GM10248 (cell line): Measurements from ENCODE around the gene FKBP14.
A peak's percentile ranks its signal among the peaks of the same experiment; 100 is the strongest.

Source experiments
- CTCF ChIA-PET: fragments of 300-600 bp; sonication (Branson Sonifier 250); formaldehyde crosslinking; extraction: SDS; loops from one replicate; lab custom pipeline; 2021; ENCODE audit warnings: antibody characterized with exemption; lab: Yijun Ruan, JAX
- POLR2A ChIA-PET: fragments of 350-650 bp; sonication (Branson Sonifier 250); formaldehyde crosslinking; extraction: SDS; loops from one replicate; lab custom pipeline; 2020; ENCODE audit warnings: antibody characterized with exemption; lab: Yijun Ruan, JAX
- DNase-seq: peaks from one replicate; pipeline ENCODE4 v3.0.0; 2012; ENCODE audit errors: extremely low spot score
- TF ChIP-seq, protein P1 (sequence below): IDR thresholded peaks from 2 replicates; pipeline ENCODE4 v1.5.1; 2012; ENCODE audit warnings: mild to moderate bottlenecking, low read depth; ENCODE audit errors: extremely low read depth, missing control alignments, control extremely low read depth

FKBP14 gene

DNA sequence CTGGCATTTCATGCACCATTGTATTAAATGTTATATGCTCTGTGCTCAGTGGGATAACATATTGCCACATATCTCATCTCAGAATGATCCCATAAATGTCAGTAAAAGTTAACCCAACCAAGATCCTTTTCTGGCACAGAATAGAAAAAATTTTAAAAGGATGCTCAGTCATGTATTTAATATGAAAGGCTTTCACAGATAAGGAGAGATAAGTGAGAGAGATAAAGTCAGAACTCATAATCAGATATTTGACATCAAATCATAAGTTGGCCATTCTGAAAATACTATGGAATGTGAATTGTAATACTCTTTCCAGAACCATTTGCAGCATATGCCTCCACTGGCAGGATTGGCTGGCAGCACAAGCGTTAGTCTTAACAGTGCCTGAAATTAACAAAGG lies 40.2 kb upstream of the FKBP14 start:
- DNase-seq: no peak
- ChIA-PET POLR2A (no interaction called here), CTCF (interaction anchor here (1.0 to 6.8 kb wide), 2 partner anchors 7 to 188 kb away, joined by 3 to 40 read pairs; no protein-coding TSS in a partner anchor)
- TF ChIP-seq, protein P1, sequence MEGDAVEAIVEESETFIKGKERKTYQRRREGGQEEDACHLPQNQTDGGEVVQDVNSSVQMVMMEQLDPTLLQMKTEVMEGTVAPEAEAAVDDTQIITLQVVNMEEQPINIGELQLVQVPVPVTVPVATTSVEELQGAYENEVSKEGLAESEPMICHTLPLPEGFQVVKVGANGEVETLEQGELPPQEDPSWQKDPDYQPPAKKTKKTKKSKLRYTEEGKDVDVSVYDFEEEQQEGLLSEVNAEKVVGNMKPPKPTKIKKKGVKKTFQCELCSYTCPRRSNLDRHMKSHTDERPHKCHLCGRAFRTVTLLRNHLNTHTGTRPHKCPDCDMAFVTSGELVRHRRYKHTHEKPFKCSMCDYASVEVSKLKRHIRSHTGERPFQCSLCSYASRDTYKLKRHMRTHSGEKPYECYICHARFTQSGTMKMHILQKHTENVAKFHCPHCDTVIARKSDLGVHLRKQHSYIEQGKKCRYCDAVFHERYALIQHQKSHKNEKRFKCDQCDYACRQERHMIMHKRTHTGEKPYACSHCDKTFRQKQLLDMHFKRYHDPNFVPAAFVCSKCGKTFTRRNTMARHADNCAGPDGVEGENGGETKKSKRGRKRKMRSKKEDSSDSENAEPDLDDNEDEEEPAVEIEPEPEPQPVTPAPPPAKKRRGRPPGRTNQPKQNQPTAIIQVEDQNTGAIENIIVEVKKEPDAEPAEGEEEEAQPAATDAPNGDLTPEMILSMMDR: no peak

DNA sequence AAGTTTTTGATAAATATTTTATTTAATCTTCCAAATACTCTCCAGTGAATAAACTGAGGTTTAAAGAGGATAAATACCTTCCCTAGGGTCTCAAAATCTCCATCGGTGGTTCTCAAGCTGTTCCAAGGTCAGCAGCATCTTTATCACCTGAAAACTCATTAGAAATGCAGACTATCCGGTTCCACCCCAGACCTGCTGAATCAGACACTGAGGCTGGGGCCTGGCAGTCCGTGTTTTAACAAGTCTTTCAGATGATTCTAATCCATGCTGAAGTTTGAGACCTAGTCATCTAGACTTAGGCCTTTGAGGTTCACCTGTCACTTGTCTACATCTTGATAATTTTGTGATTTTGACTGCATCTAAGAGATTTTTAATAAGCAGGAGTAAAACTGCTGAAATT lies 39.2 kb upstream of the FKBP14 start:
- POLR2A ChIA-PET: no interaction called here
- CTCF ChIA-PET: interaction anchor here (0.8 to 6.8 kb wide), 2 partner anchors 8 to 11 kb away, joined by 3 to 40 read pairs; no protein-coding TSS in a partner anchor
- TF ChIP-seq, protein P1: no peak
- DNase-seq: no peak

DNA sequence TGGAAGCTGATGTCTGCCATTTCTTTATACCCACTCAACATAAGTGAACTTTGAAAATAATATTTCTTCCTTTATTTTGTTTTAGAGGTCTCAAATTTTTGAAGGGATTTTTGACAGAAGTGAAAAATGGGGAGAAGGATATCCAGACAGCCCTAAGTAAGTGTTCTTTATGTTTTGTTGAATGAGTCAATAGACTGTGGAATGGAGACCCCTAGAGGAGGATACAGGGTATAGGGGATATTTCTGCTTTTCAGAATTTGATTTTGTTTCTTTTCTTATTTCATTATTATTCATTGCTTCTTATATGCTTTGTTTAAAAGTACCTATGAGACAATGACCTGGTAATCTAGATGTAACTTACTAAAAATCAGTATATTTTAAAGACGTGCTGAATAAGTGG lies 36.1 kb upstream of the FKBP14 start:
- DNase-seq: peak; percentile 39
- POLR2A ChIA-PET: no interaction called here
- TF ChIP-seq, protein P1: peak; percentile 60
- CTCF ChIA-PET: interaction anchor here (1.0 to 6.8 kb wide), 21 partner anchors 10 to 217 kb away, joined by 3 to 40 read pairs (median 5); no protein-coding TSS in a partner anchor

DNA sequence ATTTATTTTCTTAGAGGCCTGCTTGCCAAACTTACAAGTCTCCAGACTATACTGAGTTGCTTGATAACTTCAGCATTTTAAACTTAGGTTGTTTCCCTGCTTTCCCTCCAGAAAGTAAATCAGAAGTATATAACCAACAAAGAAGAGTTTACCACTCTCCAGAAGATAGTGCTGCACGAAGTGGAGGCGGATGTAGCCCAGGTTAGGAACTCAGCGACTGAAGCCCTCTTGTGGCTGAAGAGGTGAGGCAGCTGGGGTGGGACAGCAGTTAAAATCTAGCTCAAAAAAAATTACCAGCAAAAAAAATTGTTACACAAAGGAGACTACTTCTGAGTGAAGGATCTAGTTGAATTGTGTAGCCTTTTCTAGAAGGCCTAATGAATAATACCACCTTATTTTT lies 35.3 kb upstream of the FKBP14 start:
- CTCF ChIA-PET: interaction anchor here (0.9 to 6.8 kb wide), 33 partner anchors 9 to 216 kb away, joined by 3 to 40 read pairs (median 4); no protein-coding TSS in a partner anchor
- DNase-seq: peak; percentile 18
- TF ChIP-seq, protein P1: peak; percentile 61
- POLR2A ChIA-PET: interaction anchor here (0.6 kb wide), 1 partner anchor 33 kb away, joined by 3 read pairs; no protein-coding TSS in a partner anchor

DNA sequence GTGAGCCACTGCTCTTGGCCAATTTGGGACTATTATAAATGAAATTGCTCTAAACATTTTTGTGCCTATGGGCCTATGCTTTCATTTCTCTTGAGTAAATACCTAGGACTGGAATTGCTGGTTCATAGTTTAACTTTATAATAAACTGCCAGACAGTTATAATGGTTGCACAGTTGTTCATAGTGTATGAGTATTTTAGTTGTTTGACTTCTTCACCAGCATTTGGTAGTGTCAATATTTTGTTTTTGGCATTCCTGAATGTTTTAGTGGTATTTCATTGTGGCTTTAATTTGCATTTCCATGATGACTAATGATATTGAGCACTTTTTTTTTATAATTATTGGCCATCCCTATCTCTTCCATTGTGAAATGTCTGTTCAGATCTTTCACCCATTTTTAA lies 31.2 kb upstream of the FKBP14 start:
- TF ChIP-seq, protein P1: no peak
- DNase-seq: no peak
- ChIA-PET POLR2A (no interaction called here), CTCF (no interaction called here)

DNA sequence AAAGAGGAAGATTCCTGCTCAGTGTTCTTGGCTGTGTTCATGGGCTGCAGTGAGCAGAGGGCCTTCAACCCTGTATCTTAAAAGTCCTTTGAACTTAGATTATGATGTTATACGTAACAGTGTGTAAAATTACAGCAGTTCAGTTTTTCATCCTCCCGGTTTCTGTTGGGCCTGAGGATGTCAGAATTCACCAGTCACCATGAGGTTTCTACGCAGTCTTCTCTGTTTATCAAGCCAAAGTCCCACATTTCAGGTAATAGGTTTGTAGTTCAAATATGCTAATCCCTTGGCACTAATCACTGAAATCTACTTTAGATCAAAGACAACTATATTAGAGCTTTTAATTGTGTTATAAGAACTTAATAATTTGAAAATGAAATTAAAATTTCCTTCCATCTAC lies 26.6 kb upstream of the FKBP14 start:
- no peak for DNase-seq
- TF ChIP-seq, protein P1: no peak
- POLR2A ChIA-PET: no interaction called here

More for the DNA sequence above, 26.6 kb upstream of the FKBP14 start:
- CTCF ChIA-PET: interaction anchor here (1.4 to 1.6 kb wide), 2 partner anchors 9 to 21 kb away, joined by 3 to 7 read pairs; no protein-coding TSS in a partner anchor
